Kidney epithelial cell (primary cell): ENCODE data around the gene RALGAPB. TPM values are rescaled to one million over a fixed set of nuclear protein-coding genes. Genes with fewer than 3 reads are reported as not detected.

ENCODE experiments used
- total RNA-seq: library from RNA; depleted of rRNA; stranded (reverse); fragments of >200 nt; gene quantifications from 2 replicates; pipeline ENCODE4 v1.2.3, GENCODE V29; 2015

The RALGAPB gene
- total RNA-seq, 1 donor from 2014 or later = 35.1 TPM

Other genes with a start within 250 kb of the RALGAPB start
- 1.4 and 2.1 TPM in 2 replicates for gene KIAA1755, start 212.1 kb upstream of the RALGAPB start, total RNA-seq
- not detected in 2 replicates for gene BPI, start 168.7 kb upstream of the RALGAPB start, total RNA-seq
- gene LBP, start 126.4 kb upstream of the RALGAPB start, total RNA-seq = not detected in 2 replicates
- gene SNHG17, start 37.5 kb upstream of the RALGAPB start, total RNA-seq = 34.2 and 47.6 TPM in 2 replicates
- gene ADIG, start 108.4 kb downstream of the RALGAPB start, total RNA-seq = not detected in 2 replicates
- gene ARHGAP40, start 129.0 kb downstream of the RALGAPB start, total RNA-seq = 2.8 and 5.6 TPM in 2 replicates